Stimulated activated CD8-positive, alpha-beta memory T cell treated with anti-CD3 and anti-CD28 coated beads, Interleukin-7, amount 100 ng/mL, for 24 hours (primary cell): ENCODE results near the gene LARP1.
"Not testable (repeated sequence)": the region's sequence is repeated elsewhere in the genome, so short reads cannot be mapped to it uniquely, and the experiment has no call there.

ENCODE experiments used
- DNase-seq: peaks from one replicate; pipeline ENCODE4 v3.0.0-alpha.2; 2020; ENCODE audit warnings: low read depth

Gene LARP1

DNA sequence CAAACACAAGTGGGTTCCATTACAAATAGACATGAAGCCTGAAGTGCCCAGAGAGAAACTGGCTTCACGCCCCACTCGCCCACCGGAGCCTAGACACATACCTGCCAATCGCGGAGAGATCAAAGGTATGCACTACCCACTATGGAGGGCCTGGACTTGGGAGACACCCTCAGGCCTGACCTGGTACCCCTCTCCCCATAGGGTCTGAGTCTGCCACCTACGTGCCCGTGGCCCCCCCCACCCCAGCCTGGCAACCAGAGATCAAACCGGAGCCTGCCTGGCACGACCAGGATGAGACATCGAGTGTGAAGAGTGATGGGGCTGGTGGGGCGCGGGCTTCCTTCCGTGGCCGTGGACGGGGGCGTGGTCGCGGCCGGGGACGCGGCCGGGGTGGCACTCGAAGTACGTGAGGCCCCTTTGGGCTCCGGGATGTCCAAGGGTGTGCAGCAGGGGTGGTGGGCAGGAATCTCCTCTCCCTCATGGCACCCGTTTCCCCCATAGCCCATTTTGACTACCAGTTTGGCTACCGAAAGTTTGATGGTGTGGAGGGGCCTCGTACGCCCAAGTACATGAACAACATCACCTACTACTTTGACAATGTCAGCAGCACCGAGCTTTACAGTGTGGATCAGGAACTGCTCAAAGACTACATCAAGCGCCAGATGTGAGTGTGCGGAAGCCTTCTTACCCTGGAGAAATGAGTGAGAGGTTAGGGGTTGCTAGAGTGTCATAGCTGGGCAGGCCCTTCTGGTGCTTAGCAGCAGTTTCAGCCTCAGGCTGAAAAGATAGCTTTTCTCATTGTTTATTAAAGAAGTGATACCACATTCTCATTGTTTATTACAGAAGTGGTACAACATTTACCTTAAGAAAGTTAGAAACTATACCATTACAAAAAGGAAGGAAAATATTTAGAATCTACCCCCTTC is 38.7 kb downstream of the LARP1 start:
- DNase-seq = no peak

DNA sequence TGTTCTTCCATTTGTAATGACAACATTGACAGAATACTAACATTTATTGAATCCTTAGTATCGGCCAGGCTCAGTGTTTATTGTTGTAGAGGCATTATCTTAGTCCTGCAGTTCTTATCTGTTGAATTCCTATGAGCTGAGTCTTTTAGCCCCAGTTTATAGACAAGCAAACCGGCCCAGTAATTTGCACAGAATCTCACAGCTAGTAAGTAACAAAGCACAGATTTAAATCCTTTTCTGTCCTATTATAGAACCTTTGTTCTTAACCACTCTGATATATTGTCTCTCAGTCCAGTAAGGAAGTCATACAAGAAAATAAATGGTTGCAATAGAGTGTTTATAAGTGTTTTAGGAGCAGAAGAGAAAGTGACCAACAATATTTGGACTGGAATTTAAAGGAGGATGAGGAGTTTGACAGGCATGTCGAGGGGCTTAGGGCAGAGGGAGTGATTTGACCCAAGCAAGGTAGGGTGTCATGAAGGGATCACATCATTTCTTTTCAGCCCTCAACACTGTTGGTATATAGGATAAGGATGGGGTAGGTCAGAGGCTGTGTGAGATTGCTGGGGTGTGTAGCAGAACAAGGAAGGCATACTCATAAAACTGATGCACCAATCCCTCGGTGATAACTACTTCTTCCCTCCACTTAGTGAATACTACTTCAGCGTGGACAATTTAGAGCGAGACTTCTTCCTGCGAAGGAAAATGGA is 39.5 kb downstream of the LARP1 start:
- no peak for DNase-seq

DNA sequence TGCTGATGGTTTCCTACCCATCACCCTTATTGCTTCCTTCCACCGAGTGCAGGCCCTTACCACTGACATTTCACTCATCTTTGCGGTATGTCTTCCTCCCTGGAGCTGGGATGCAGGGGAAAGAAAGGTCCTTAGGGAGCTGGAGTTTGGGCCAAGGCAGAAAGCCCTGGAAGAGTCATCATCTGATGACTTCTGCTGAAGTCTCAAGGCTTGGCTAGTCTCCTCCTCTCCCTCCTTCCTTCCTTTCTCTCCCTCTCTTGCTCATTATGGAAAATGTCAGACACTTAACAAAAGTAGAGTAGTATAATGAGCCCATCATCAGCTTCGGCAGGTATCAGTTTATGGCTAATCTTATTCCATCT is 40.0 kb downstream of the LARP1 start:
- DNase-seq = no peak

DNA sequence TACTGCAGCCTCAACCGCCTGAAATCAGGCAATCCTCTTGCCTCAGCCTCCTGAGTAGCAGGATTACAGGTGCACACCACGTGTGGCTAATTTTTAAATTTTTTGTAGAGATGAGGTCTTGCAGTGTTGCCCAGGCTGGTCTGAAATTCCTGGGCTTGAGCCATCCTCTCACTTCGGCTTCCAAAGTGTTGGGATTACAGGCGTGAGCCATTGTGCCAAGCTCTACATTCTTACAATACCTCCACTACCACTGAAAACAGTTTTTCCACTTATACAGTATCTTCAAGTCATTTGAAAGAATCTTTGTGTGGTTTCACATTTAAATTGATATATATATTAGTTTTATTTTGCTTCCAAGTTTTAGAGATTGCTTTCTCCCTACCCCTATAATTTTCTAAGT is 42.6 kb downstream of the LARP1 start:
- no peak for DNase-seq

DNA sequence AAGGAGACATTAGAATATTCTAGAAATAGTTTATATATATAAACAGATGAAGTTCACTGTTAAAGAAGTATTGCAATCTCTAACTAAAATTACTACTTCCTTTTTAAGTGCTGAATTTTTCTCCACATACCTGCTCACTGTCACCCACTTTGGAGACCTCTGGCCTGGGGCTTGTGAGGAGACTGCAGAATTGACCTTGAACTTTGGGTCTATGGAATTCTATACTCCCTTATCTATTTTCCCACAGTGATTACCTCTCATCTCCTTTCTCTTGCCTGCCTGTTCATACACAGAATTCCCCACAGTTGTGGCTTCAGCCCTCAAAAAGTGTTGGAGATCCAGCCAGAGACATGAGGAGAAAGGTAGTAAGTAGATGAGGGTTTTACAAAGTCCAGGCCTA is 45.4 kb downstream of the LARP1 start:
- DNase-seq = no peak

DNA sequence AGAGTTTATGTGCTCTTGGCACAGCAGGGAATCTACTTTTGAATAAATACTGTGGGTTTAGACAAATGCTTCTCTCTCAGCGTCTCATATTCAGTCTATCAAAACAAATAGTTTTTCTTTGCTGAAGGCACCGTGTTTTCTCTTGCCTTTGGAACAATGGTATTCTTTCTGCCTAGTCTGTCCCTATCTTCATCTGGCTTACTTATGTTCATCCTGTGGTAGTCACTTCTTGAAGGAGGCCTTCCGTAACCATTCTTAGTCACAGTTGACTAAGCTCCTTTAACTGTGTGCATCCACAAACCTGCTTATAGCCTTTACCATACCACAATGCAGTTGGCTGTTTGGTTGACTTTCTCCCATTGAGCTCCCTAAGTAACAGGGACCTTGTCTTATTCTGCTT is 45.9 kb downstream of the LARP1 start:
- no peak for DNase-seq

DNA sequence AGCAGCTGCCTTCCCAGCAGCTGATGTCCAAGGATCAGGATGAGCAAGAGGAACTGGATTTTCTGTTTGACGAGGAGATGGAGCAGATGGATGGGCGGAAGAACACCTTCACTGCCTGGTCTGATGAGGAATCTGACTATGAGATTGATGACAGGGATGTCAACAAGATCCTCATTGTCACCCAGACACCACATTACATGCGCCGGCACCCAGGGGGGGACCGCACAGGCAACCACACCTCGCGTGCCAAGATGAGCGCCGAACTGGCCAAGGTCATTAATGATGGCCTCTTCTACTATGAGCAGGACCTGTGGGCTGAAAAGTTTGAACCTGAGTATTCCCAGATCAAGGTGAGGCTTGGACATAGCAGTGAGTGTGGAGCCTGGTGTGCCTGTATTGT is 46.9 kb downstream of the LARP1 start:
- DNase-seq = no peak

DNA sequence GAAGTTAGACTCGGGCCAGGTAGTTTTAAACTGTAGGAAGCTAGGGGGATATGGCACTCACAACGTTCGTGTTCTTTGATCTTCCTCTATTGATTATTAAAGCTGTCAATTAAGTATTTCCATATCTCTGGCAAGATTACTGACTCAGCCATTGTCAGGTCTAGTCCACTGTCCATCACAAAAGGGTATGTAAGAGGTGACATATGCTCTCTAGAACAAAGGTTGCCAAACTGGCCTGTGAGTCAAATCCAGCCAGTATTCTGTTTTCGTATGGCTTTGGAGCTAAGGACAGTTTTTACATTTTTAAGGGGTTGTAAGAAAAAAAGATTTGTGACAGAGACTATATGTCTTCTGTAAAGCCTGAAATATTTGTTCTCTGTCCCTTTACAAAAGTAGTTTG is 51.0 kb downstream of the LARP1 start:
- DNase-seq = no peak

DNA sequence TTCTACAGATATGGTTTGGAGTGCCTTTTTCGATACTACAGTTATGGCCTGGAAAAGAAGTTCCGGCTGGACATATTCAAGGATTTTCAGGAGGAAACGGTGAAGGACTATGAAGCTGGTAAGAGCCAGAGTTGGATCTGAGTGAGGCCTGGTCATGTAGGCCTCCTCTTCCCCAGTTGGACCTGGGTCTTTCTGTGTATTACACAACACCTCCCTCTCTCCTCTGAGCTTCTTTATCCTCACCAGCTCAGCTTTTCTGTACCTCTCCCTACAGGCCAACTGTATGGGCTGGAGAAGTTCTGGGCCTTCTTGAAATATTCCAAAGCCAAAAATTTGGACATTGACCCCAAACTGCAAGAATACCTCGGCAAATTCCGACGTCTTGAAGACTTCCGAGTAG is 56.1 kb downstream of the LARP1 start:
- no peak for DNase-seq

DNA sequence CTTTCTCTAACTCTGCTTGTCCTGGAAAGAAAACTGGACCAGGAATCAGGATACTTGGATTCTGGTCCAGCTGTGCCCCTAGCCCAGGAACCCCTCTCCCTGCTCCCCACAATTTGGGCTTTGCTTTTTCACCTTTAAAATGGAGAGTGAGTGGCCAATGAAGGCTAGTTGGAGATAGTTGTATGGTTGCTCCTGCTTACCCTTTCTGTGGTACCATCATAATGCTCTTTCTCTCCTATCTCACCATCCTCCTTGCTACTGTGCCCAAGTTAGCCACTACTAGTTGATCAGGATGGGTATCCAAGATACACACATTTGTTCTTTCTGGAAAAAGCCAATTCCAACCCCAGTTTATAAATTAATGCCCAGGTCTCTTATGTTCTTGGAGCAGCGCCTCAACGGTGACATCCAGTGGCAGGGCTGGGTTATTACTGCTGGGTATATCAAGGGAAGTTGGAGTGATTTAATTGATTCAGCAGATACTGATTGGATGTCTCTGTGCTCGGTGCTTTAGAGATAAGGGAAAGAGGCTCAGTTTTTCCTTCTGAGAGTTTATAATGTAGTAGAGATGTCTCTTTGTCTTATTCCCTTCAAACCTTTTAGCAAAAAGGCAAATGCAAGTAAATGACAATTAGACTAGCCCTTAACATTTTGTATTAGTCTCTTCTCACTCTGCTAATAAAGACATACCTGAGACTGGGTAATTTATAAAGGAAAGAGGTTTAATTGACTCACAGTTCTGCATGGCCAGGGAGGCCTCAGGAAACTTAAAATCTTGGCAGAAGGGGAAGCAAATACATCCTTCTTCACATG is 56.7 kb downstream of the LARP1 start:
- peak; percentile 30 for DNase-seq

DNA sequence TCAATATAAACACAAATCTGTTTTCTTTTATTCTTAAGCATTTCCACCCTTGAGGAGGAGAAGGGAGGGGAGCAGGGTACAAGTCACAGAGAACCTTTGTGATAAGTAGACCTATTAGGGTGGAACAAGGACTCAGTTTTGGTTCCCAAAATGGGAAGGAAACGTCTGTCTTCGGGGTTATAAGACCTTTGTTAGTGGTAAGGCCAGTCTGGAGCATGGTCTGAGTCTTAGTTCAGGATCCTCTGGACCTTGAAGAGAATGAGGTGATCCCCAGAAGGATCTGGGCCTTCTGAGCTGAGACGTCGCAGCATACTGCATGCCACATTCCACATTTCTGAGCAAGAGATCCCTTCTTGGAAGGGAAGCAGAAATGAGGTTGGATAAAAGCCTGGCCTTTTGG is 58.0 kb downstream of the LARP1 start:
- DNase-seq = no peak

DNA sequence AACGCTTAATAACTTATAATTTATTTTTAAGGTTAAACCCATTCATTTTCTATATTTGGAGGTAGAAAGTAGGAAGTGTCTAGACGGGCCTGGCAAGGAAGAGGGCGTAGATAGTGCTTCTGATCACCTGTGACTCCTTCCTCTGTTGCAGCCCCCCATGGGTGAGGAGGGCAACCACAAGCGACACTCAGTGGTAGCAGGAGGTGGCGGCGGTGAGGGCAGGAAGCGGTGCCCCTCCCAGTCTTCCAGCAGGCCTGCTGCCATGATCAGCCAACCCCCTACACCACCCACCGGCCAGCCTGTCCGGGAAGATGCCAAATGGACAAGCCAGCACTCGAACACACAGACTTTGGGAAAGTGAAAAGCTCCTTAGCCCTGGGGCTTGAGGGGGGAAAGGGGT is 58.6 kb downstream of the LARP1 start:
- DNase-seq = no peak

DNA sequence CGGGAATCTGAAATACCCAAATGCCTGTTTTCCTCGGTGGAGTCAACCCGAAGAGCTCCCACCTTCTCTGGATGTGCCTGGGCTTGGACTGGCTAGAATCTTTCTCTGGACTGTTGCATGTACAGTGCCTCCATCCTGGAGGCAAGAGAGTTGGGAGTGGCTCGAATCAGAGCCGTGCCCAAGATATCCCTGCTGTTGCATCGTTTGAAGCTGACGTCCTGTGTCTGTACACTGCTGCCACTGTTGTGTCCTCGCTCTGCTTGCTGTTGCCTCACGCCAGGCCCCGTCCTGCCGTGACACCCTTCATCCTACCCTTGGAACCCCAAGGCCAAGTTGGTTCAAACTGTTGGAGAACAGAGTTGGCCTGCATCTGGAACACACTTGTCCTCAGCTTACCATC is 59.8 kb downstream of the LARP1 start:
- DNase-seq = no peak

DNA sequence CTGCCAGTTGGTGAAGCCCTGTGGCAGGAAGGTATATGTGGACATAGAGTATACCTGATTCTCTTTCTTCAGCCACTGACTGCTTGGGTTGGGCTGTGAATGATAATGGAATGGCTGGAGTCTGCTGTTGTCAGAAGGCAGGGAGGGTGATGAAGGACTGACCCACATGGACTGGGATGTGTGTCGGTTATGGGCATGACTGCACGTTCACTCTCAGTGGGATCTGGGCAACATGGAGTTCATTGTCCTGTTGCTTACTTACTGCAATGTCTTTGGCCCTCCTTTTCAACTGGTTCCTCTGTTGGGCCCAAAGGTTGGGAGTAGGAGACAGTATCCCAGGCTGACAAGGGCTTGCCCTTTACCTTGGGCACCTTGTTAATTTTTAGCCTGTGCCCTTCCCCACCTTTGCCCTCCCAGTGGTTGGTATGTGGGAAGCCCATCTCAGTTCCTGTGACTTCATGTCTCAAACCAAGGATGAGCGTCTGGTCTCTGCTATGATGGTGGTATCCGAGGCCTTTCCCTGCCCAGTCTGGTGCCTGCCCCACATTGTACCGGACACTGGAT is 60.6 kb downstream of the LARP1 start:
- no peak for DNase-seq

DNA sequence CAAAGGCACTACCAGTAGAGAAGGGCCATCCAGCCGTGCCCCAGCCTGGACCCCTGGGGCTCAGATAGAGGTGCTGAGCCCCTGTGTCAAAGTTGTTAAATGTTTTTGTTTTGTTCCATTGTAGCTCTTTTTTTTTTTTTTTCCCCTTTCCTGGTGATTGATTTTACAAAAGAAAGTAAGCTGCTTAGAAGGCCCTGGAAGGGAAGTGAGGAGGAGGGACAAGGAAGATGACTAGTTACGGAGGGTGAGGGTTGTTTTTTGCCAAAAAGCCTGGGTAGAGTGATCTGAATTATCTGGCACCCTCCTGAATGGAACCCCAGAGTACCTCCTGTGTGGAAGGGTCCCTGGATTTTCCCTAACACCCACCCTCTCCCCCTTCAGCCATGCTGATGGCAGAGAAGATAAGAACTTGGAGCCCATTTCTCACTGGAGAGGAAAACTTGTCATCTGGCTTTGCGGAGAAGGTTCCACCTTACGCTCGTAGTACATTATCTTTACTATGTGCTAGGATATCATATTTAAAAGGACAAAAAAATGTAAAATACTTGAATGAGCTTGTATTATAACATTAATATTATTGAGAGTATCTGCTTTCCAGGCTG is 61.8 kb downstream of the LARP1 start:
- no peak for DNase-seq

DNA sequence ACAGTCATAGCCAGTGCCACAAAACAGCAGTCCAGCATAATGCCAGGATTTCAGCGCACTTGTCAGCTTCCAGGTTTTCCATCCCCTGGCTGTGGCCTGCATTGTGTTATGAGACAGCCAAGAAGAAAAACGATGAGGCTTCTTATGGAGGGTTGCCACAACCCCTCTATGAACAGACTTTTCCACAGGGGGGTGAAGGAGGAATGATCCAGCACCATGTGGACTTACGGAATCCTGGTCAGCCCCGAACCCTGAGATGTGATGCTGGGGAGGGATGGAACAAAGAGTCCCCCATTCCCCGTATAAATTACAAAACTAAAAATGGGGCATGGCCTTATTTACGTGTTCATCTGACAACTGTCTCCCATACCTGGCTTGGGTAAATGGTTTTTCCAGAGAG is 62.6 kb downstream of the LARP1 start:
- no peak for DNase-seq

DNA sequence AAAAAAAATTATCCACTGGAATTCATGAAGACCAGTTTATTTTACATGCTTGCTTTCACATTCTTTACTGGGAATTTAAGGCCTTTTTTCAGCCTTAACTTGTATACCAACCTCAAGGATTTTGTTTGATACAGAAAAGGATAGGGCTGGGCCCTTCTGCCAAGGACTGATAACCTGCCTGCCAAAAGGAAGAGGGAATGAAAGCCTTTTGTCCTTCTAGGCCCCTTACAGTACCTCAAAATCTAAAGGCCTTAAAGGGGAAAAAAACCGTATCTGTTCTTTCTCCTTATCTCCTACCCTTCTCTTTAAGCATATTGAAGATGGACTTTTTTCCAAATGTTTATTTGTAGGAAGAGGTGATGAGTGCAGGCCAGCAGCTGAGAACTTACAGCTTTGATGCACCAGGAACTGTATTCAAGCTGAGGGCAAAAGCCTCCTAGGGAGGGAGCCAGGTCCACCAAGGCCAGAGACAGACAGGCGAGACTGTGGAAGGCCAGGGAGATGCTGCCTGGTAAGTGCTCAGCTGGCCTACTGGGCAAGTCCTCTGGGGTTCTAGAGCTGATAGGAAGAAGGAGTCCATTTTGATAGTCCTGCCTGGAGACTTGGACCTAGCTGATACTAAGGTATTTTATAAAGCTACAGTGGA is 63.4 kb downstream of the LARP1 start:
- DNase-seq = no peak

DNA sequence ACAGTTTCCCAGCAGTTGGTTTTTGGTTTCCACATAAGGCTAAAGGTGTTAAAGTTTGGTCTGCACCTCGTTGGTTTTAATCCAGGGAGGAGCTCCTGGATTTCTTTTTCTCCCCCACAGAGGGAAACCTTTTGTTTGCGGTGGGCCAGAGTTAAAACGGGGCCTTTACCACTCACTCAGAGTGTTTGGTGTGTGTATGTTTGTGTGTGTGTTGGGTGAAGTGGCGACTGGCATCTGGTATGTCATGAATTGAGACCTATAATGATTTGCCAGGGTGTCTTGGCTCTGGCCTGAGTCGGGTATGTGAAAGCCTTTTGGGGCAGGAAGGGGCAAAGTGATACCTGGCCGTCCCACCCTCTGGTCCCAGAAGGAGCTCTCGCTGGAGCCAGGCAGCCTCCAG is 64.4 kb downstream of the LARP1 start:
- no peak for DNase-seq

DNA sequence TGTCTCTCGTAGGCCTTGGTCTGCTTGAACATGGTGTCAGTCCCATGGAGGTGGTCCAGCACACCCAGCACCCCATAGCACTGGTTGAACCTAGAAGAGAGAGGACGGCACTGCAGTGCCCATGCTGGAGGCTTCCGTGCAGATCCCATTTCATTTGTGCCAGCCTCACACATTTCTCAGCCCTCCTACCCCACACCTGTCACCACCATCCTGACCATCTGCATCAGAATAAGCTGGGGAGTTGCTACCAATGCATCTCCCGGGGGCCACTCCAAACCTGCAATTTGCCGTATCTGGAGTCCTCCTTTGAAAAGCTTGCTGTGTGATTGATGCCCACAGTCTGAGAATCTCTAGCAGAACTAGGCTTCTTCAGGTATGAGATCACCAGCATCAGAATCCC is 65.2 kb downstream of the LARP1 start:
- no peak for DNase-seq

DNA sequence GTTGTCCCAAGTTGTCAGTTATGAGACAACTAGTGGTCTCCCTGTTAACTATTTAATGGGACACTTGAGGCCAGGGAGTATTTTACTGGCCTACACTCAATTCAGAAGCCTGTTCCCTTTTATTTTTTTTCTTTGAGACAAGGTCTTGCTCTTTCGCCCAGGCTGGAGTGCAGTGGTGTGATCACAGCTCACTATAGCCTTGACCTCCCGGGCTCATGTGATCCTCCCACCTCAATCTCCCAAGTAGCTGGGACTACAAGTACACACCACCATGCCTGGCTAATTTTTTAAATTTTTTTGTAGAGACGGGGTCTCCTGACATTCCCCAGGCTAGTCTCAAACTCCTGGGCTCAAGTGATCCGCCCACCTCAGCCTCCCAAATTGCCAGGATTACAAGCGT is 67.7 kb downstream of the LARP1 start:
- DNase-seq = not testable (repeated sequence)

DNA sequence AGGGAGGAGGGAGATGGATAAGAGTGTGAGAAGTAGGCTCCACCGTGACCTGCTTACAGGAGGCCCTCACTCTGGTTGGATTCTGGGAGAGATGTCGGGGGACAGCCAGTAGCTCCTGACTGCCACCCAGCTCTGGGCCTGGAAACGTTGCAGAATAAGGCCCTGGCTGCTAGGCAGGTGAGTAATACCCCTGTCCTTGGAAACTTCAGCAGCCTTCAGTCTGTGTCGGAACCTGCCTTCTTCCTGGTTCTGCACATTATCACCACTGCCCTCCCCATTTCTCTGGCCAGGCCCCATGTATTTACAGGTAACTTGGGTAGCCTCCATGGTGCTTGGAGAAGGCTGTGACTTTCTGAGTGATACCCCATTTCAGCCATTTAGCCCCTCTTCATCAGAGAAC is 68.4 kb downstream of the LARP1 start:
- DNase-seq = no peak

DNA sequence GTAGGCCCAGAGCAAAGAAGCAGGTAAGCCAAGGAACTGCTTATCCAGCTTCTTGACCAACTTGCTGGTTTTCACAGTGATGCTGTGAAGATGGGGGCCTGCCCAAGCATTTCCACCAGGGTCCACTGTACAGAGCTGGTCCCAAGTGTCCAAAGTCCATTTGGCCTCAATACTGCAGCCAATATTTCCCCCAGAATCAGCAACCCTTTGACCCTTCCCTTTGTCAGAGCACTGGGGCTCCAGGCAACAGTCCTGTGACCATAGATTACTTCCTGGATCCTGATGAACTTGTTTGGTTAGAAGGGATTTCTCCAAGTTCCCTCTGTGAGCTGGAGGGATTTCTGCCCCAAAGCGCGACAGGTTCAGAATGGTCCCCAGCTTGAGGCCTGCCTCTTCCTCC is 68.9 kb downstream of the LARP1 start:
- DNase-seq = no peak
